GM18511 (cell line): Measurements from ENCODE around the gene ALOX5AP.

ENCODE experiments used
- ATAC-seq: cut with Tn5 transposase; IDR thresholded peaks from one replicate; pipeline ENCODE4 v1.9.1; 2021; ENCODE audit warnings: mild to moderate bottlenecking, moderate library complexity; ENCODE audit not compliant: unreplicated experiment

The ALOX5AP gene

GRCh38 chr13:30759748-30760147 lies 24.4 kb downstream of the ALOX5AP start:
- no peak for ATAC-seq

GRCh38 chr13:30762643-30763042 lies 27.3 kb downstream of the ALOX5AP start:
- no peak for ATAC-seq

GRCh38 chr13:30763786-30764413 lies 28.6 kb downstream of the ALOX5AP start:
- ATAC-seq, result no peak

DNA sequence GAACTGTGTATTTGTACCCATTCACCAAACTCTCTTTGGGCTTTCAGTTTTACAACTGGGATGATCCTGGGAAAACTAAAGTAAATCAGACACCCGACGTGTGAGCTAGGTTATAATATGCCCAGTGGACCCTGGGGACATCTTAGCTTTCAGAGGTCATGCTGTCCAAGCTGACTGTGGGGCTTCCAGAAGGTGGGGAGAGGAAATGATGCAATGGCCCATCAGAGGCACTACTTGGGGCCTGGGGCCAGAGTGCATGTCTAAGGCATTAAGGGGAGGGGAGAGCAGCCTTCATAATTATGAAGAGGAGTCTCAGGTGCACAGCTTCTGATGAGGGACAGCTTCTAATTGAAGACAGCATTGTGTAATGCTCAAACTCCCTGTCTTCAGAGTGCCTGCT lies 30.9 kb downstream of the ALOX5AP start:
- ATAC-seq, result no peak

DNA sequence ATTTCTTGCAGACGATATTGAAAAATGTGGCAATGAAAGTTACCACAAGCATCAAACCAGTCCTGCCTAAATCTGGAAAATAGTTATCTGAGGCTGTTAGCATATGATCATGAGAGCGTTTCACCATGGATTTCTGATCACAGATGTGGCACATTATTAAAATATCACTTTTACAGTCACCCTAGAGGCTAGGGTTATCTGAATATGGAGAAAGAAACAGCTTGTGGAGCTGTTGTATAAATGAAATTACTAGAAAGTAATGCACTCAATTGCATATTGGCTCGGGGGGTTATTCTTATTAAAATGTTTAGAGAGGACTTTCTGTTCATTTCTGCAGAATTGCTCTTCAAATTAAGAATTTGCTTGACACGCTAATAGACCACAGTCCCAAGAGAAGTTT lies 35.6 kb downstream of the ALOX5AP start:
- no peak for ATAC-seq

GRCh38 chr13:30773561-30773960 lies 38.2 kb downstream of the ALOX5AP start:
- ATAC-seq, result no peak

DNA sequence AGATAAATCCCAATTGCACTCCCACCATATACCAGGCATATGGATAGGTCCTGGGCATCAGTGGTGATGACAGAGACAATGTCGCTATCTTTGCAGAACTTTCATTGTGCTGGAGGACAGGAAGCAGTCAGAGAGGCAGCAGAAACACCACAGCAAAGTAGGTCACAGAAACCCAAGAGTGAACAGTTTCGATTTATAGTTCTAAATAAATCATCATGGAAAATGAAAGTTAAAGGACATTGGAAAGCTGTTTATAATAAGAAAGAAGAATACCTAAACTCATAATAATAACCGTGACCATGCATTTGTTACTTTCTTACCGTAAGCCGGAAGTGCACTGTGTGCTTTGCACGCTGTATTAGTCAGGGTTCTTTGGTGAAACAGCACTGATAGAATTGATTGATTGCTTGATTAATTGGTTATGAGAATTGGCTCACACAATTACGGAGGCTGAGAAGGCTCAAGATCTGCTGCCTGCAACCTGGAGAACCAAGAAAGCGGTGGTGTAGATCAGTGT lies 38.9 kb downstream of the ALOX5AP start:
- ATAC-seq, result no peak

- no peak for ATAC-seq
These were observed 41.3 kb downstream of the ALOX5AP start for GRCh38 chr13:30776661-30777060.

- ATAC-seq, result no peak
These were observed 43.7 kb downstream of the ALOX5AP start for GRCh38 chr13:30779016-30779415.

GRCh38 chr13:30779608-30780007 lies 44.3 kb downstream of the ALOX5AP start:
- no peak for ATAC-seq

DNA sequence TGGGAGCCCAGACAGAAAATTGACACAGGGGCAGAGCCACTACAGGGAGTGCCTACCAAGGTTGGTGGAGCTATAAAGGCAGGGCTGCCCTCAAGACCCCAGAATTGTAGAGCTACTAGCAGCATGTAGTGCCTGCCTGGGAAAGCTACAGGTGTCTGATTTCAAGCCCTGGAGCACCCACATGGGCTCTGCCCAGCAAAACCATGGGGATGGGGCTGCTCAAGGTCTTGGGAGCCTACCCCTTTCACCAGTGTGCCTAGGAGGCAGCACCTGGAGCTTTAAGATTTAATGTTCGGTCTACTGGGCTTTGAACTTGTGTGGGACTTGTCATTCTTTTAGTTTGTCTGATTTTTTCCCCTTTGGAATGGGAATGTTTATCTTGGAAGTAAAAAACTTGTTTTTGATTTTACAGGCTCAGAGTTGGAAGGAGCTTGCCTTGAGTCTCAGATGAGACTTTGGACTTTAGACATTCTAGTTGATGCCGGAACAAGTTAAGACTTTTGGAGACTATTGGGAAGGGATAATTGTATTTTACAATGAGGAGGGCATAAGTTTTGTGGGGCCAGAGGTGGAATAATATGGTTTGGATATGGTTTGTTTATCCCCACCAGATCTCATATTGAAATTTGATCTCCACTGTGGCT lies 45.1 kb downstream of the ALOX5AP start:
- no peak for ATAC-seq

DNA sequence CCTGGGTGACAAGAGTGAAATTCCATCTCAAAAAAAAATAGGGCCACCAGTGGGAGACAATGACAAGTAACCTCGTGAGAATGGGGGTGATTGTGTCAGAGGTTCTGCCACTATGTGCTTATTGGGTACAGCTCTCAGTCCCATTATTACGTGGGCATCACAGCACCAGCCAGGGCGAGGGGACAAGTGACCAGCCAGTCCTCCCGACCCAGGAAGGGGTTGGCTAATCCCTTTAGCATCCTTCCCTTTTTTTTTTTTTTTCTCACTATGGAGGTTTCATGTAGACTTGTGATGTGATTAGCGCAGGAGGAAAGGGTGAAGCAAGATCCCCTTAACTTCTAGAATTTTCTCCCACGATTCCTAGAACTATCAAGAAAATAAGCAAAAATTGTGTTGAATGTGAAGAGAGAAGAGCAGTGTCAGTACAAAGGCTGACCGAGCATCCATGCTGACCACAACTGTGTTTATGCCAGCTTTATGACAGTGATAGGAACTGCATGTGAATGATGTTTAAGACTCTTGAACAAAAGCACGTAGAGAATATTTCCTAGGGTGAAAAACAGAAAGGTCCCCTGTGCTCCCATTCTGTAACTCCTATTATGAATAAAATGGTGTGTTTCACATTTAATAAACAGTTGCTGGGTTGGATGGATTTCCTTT lies 50.0 kb downstream of the ALOX5AP start:
- ATAC-seq, result no peak

GRCh38 chr13:30786648-30787047 lies 51.3 kb downstream of the ALOX5AP start:
- no peak for ATAC-seq

- ATAC-seq, result no peak
These were observed 52.6 kb downstream of the ALOX5AP start for GRCh38 chr13:30787738-30788525.

GRCh38 chr13:30789166-30789862 lies 54.0 kb downstream of the ALOX5AP start:
- ATAC-seq, result no peak

DNA sequence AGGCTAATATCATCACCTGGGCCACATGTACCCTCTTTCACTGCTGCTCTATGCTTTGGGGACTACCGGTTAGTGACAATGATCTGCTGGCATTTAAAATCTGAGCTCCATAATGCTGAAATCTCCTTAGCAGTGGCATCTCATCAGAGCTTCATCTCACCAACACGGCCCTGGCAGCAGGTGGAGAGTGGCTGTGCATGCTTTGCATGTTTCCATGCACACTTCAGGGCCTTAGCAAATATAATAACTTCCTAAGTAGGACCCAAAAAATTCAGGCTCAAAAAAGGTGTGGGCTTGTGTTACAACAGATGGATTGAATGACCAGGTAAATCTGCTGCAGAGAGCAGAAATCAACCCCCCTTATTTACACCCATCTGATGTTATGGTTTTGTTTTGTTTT lies 55.2 kb downstream of the ALOX5AP start:
- no peak for ATAC-seq

GRCh38 chr13:30791354-30792001 lies 56.1 kb downstream of the ALOX5AP start:
- no peak for ATAC-seq

DNA sequence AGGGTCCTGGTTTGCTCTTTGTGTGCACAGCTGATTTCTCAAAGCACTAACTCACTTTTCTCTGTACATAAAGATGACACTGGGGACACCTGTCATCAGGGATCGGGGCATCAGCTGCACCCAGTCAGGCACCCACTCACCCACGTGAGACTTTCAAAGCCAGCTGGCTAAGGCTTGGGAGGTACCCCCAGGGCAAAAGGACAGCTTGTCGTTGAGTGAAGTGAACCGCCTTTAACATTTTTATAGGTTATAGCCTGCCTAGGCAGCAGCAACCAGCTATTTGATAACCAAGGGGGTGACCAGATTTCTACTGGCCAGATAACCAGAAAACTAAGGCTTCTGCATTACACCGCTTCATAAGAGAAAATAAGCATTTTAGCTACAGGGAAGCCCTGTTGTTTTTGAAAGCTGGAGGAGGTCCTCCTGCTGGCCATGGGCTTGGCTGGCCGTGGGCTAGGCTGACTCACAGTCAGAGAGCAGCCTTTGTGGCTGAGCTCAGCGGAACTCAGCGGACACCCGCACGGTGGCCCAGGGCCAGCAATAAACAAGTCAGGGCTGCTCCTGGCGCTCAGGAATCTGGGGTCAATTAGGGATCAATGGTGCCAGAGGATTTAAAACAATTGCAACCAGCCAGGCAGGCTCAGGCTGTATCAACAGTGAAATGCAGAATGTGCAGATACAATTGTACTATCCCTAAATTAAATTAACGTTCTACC lies 57.1 kb downstream of the ALOX5AP start:
- ATAC-seq, result no peak

- ATAC-seq, result peak; percentile 59
These were observed 60.8 kb downstream of the ALOX5AP start for GRCh38 chr13:30796132-30796572.
